Lower leg skin (tissue), 4 donors: ENCODE data around the gene BNC2. TPM values are rescaled to one million over a fixed set of nuclear protein-coding genes. Genes with fewer than 3 reads are reported as not detected.

Experiments used
- DNase-seq, 2 donors: peaks; one replicate each; pipeline ENCODE4 v3.0.0-alpha.2; 2019; ENCODE audit warnings: low spot score in 2 of 2
- H3K4me3 ChIP-seq: fragments of 200-600 bp; sonication (generic); 2 replicates; pipeline ENCODE4 v1.5.1; 2017; ENCODE audit warnings: mild to moderate bottlenecking, low read depth; ENCODE audit not compliant: poor library complexity, severe bottlenecking
- POLR2A ChIP-seq, 2 donors: fragments of 450-650 bp; IDR thresholded peaks; one replicate each; pipeline ENCODE4 v1.6.1; 2016 to 2017; ENCODE audit warnings: antibody characterized with exemption in 2 of 2, mild to moderate bottlenecking in 1 of 2, moderate library complexity in 1 of 2
- WGBS, 2 donors: methylation state at CpG; one replicate each; pipeline ENCODE4 v1.1.5; 2018; 5-methylcytosine and 5-hydroxymethylcytosine counted together
- intact Hi-C: fragments of 100-400 bp; cut with DNase I; formaldehyde crosslinking; loops from one replicate; pipeline ENCODE4 v1.15.0; 2023; ENCODE audit warnings: low total_unique reads
- total RNA-seq, 4 donors: library from RNA; depleted of rRNA; stranded (reverse); fragments of >200 nt; gene quantifications; one replicate each; pipeline ENCODE4 v1.1.0, GENCODE V29; 2016
- TF ChIP-seq, protein P1 (sequence below), 3 donors: fragments of 450-650 bp; IDR thresholded peaks; one replicate each; pipeline ENCODE4 v1.5.1; 2016; ENCODE audit warnings: antibody characterized with exemption in 3 of 3, mild to moderate bottlenecking in 3 of 3, moderate library complexity in 2 of 3

The BNC2 gene
- total RNA-seq, 4 donors from 2014 or later, result 1.7 to 8.5 (median 3.7) TPM

DNA sequence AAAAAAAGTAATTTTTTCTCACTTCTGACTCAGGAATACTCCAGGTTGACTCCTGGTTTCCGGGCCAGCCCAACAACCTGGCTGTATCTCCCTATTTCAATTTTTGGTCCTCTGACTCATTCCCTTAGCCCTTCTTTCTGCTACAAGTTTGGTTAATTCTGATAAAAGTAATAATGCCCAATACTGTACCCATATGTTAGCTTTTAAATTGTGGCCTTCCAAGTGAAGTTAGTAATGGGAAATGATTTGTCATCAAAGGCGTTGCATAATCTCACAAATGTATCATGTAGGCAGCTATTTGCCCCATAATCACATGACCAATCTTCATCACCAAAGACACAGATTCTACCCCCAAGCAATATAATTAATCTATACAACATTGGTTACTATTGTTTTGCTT lies 31.1 kb upstream of the BNC2 start:
- no peak for DNase-seq
- 77 to 84% methylated on average over 2 of the region's 2 CpGs for WGBS, 2 donors
- TF ChIP-seq, protein P1, sequence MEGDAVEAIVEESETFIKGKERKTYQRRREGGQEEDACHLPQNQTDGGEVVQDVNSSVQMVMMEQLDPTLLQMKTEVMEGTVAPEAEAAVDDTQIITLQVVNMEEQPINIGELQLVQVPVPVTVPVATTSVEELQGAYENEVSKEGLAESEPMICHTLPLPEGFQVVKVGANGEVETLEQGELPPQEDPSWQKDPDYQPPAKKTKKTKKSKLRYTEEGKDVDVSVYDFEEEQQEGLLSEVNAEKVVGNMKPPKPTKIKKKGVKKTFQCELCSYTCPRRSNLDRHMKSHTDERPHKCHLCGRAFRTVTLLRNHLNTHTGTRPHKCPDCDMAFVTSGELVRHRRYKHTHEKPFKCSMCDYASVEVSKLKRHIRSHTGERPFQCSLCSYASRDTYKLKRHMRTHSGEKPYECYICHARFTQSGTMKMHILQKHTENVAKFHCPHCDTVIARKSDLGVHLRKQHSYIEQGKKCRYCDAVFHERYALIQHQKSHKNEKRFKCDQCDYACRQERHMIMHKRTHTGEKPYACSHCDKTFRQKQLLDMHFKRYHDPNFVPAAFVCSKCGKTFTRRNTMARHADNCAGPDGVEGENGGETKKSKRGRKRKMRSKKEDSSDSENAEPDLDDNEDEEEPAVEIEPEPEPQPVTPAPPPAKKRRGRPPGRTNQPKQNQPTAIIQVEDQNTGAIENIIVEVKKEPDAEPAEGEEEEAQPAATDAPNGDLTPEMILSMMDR (IDR thresholded peaks at IDR 0.05), result no peak
- TF ChIP-seq POLR2A (IDR thresholded peaks at IDR 0.05), result no peak
- intact Hi-C loops, result no loop called here
- no peak overlapping the region for H3K4me3 ChIP-seq

DNA sequence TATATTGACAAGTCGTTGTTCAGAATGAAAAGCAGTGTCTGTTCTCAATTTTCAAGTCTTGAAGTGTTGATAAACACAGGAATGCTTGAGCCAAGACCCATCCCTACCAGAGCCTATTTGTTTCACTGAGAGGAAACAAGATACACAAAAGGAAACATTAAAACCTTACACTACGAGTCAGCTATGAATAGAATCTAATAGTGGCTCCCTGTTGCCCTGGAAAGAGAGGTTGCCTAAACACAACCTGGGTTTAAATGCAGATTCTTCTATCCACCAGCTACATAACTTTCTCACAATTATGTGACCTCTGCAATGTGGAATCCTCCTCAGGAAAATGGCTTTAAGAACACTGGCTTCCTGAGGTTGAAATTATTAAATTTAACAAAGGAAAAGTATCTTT lies 29.1 kb upstream of the BNC2 start:
- no peak overlapping the region for H3K4me3 ChIP-seq
- WGBS, 2 donors, result 16 to 19% methylated on average over 2 of the region's 2 CpGs
- DNase-seq, result no peak
- TF ChIP-seq, protein P1 (IDR thresholded peaks at IDR 0.05), result no peak
- TF ChIP-seq POLR2A (IDR thresholded peaks at IDR 0.05), result no peak
- intact Hi-C loops, result no loop called here

DNA sequence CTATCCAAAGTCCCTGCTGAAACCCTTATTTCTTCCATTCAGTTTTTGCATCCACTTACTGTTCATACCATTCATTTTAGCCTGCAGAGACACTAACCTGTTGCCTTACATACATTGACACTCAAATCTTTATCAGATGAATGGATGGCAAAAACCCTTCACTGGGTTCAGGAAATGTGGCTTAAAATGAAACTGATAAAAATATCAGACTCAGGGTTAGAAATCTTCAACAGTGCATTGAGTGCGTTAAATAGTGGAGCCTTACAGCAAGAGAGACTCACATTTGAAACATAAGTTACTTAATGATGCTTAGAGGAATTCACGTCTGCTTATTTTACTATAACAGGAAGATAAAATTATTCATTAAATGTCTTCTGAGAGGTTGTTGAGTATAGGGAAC lies 28.0 kb upstream of the BNC2 start:
- H3K4me3 ChIP-seq, result no peak overlapping the region
- intact Hi-C loops, result no loop called here
- TF ChIP-seq POLR2A (IDR thresholded peaks at IDR 0.05), result no peak
- TF ChIP-seq, protein P1 (IDR thresholded peaks at IDR 0.05), result no peak
- no peak for DNase-seq
- 80% methylated on average over 2 of the region's 2 CpGs for WGBS, 2 donors

DNA sequence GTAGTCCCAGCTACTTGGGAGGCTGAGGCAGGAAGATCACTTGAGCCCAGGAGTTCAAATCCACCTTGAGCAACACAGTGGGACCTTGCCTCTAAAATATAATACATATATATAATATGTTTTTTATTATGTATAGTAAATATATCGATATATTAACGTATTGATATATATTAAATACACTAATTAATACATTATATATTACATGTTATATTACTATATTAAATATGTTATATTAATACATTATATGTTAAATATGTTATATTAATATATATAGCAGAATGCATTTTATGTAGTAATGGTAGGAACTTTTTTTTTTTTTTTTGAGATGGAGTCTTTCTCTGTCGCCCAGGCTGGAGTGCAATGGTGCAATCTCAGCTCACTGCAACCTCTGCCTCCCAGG lies 18.1 kb upstream of the BNC2 start:
- intact Hi-C loops, result no loop called here
- H3K4me3 ChIP-seq, result no peak overlapping the region
- no peak for DNase-seq
- TF ChIP-seq, protein P1 (IDR thresholded peaks at IDR 0.05), result no peak
- TF ChIP-seq POLR2A (IDR thresholded peaks at IDR 0.05), result no peak
- WGBS, 2 donors, result 97% methylated on average over 3 of the region's 3 CpGs

DNA sequence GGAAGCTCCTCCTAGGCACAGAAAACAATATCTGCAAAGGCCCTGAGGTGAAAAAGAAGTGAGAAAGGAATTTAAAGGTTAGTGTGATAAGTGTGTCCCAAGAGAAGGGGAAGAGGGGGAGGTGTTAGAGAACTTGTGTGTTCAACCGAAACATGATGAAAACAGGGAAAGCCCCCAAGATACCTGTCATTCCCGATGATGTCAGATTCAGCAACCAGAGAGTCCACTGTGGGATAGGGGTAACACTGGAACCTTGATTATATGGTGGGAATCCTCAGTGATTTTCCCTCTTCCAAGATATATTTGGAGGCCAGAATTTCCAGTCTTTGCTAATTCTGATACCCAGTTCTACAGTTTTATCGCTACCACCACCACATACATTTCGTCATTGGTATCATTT lies 15.5 kb upstream of the BNC2 start:
- no peak for TF ChIP-seq POLR2A (IDR thresholded peaks at IDR 0.05)
- TF ChIP-seq, protein P1 (IDR thresholded peaks at IDR 0.05), result no peak
- no peak for DNase-seq
- 93% methylated on average over 4 of the region's 4 CpGs for WGBS, 2 donors
- H3K4me3 ChIP-seq, result no peak overlapping the region
- intact Hi-C loops, result no loop called here

DNA sequence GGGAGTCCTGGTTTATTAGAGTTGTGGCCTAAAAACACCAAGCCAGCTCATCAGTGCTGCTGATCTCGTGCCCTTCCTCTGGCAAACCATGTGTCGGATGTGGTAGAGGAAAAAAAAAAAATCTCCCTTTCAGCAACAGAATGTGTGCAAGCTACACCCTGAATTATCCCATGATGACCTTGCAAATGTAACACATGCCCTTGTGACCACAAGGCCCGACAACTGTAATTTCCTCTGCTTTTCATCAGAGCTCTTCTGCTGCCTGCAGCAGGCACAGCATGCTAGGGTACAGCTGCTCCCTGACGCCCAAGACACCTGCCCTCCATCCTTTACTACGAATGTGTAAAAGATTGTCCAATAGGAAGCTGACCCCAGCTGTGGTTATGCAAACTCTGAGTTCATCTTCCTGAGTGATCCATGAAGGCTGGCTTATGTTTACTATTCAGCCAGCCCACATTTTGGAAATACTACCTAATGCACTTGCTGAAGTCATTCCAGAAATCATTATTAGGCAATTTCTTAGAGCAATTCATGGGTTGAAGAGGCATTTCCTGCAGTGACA lies 14.6 kb upstream of the BNC2 start:
- DNase-seq, result peak in 1 of 2 donors; percentile 25
- no peak overlapping the region for H3K4me3 ChIP-seq
- intact Hi-C loops, result no loop called here
- 63 to 66% methylated on average over 5 of the region's 5 CpGs for WGBS, 2 donors
- TF ChIP-seq POLR2A (IDR thresholded peaks at IDR 0.05), result no peak
- TF ChIP-seq, protein P1 (IDR thresholded peaks at IDR 0.05), result no peak
